Measurements from ENCODE around the gene SLC26A5. TPM values are rescaled to one million over a fixed set of nuclear protein-coding genes. Genes with fewer than 3 reads are reported as not detected.

SLC26A5 gene
- total RNA-seq, 1 donor from 2014 or later, result not detected

- no peaks in the 10 kb centered on the region for H3F3A ChIP-seq (ENCODE audit: low read depth)
- H3K36me3 Mint-ChIP-seq, result peaks cover 29% of the 10 kb centered on the region
- peaks cover 7% of the 10 kb centered on the region for H3K4me1 Mint-ChIP-seq
- peaks cover 55% of the 10 kb centered on the region for H3K79me2 ChIP-seq (ENCODE audit: low read depth)
- TF ChIP-seq CTCF (IDR thresholded peaks at IDR 0.05), result no peak
- no peak for TF ChIP-seq EZH2 (IDR thresholded peaks at IDR 0.05)
- TF ChIP-seq EZH2phosphoT487 (IDR thresholded peaks at IDR 0.05), result no peak
- no peak overlapping the region for H3K27ac Mint-ChIP-seq
- peaks cover 18% of the 10 kb centered on the region for H3K36me3 ChIP-seq
- H3K4me3 ChIP-seq, result no peak overlapping the region
- no peak overlapping the region for H3K9ac ChIP-seq
- H3K9me3 Mint-ChIP-seq, result no peaks in the 10 kb centered on the region
- no peaks in the 10 kb centered on the region for H4K20me1 ChIP-seq (ENCODE audit: low read depth)
- no peak overlapping the region for H2AFZ ChIP-seq (replicated peaks)
- no peaks in the 10 kb centered on the region for H3K27me3 Mint-ChIP-seq (ENCODE audit: insufficient read depth, low read depth)
- H3K4me2 ChIP-seq, result no peak overlapping the region
- H3K4me3 Mint-ChIP-seq, result no peak overlapping the region
- H3K4me1 ChIP-seq, result peaks cover 9% of the 10 kb centered on the region
- H3K27ac ChIP-seq, result no peak overlapping the region
- H3K9me3 ChIP-seq (ENCODE audit: low read depth), result no peaks in the 10 kb centered on the region
- H3K27me3 ChIP-seq, result no peaks in the 10 kb centered on the region
- no peak for DNase-seq (ENCODE audit: low spot score)
Measured at GRCh38 chr7:103341466-103341865, 104.5 kb downstream of the SLC26A5 start.

GRCh38 chr7:103338864-103339263 lies 107.1 kb downstream of the SLC26A5 start:
- H3K4me1 ChIP-seq, result peaks cover 8% of the 10 kb centered on the region
- DNase-seq (ENCODE audit: low spot score), result no peak
- peaks cover 48% of the 10 kb centered on the region for H3K79me2 ChIP-seq (ENCODE audit: low read depth)
- H3K4me3 ChIP-seq, result no peak overlapping the region
- H3K36me3 ChIP-seq, result peaks cover 24% of the 10 kb centered on the region
- no peaks in the 10 kb centered on the region for H3K27me3 ChIP-seq
- H3K4me2 ChIP-seq, result no peak overlapping the region
- Mint-ChIP-seq H3K36me3 (peaks cover 30% of the 10 kb centered on the region), H3K4me3 (no peak overlapping the region), H3K9me3 (no peaks in the 10 kb centered on the region), H3K27ac (no peak overlapping the region), H3K4me1 (peaks cover 2% of the 10 kb centered on the region), H3K27me3 (ENCODE audit: insufficient read depth, low read depth) (peaks cover 2% of the 10 kb centered on the region)
- H3F3A ChIP-seq (ENCODE audit: low read depth), result no peaks in the 10 kb centered on the region
- H4K20me1 ChIP-seq (ENCODE audit: low read depth), result no peaks in the 10 kb centered on the region
- no peaks in the 10 kb centered on the region for H3K9me3 ChIP-seq (ENCODE audit: low read depth)
- H3K27ac ChIP-seq, result no peak overlapping the region
- TF ChIP-seq EZH2phosphoT487 (IDR thresholded peaks at IDR 0.05) (no peak), EZH2 (IDR thresholded peaks at IDR 0.05) (no peak), CTCF (IDR thresholded peaks at IDR 0.05) (no peak)
- H3K9ac ChIP-seq, result no peak overlapping the region
- no peak overlapping the region for H2AFZ ChIP-seq (replicated peaks)

GRCh38 chr7:103336761-103337160 lies 109.2 kb downstream of the SLC26A5 start:
- Histone ChIP-seq H3K79me2 (ENCODE audit: low read depth) (peaks cover 27% of the 10 kb centered on the region), H3K4me2 (no peak overlapping the region), H3K4me3 (no peak overlapping the region), H2AFZ (replicated peaks) (no peak overlapping the region), H3K27me3 (no peaks in the 10 kb centered on the region), H3K9ac (no peak overlapping the region), H3K36me3 (peaks cover 19% of the 10 kb centered on the region), H4K20me1 (ENCODE audit: low read depth) (no peaks in the 10 kb centered on the region), H3K9me3 (ENCODE audit: low read depth) (no peaks in the 10 kb centered on the region), H3K4me1 (no peaks in the 10 kb centered on the region), H3K27ac (no peak overlapping the region), H3F3A (ENCODE audit: low read depth) (no peaks in the 10 kb centered on the region)
- Mint-ChIP-seq H3K27me3 (ENCODE audit: insufficient read depth, low read depth) (peaks cover 2% of the 10 kb centered on the region), H3K4me3 (no peak overlapping the region), H3K4me1 (no peaks in the 10 kb centered on the region), H3K36me3 (peaks cover 27% of the 10 kb centered on the region), H3K27ac (no peak overlapping the region), H3K9me3 (no peaks in the 10 kb centered on the region)
- no peak for TF ChIP-seq CTCF (IDR thresholded peaks at IDR 0.05)
- TF ChIP-seq EZH2 (IDR thresholded peaks at IDR 0.05), result no peak
- no peak for TF ChIP-seq EZH2phosphoT487 (IDR thresholded peaks at IDR 0.05)
- DNase-seq (ENCODE audit: low spot score), result no peak

Measured in neural progenitor cell (in vitro differentiated cells).